Hindlimb muscle (tissue), 1 donor: ENCODE results near the gene KCTD10. TPM values are rescaled to one million over a fixed set of nuclear protein-coding genes. Genes with fewer than 3 reads are reported as not detected.
"Not testable (repeated sequence)": the region's sequence is repeated elsewhere in the genome, so short reads cannot be mapped to it uniquely, and the experiment has no call there.

Source experiments
- DNase-seq: peaks from one replicate; pipeline ENCODE4 v3.0.0-alpha.2; 2013
- polyA plus RNA-seq: library from polyadenylated mRNA; unstranded; fragments of 120-200 nt; gene quantifications from one replicate; pipeline ENCODE4 v1.2.1, GENCODE V29; 2013; ENCODE audit not compliant: insufficient read length

The KCTD10 gene
- polyA plus RNA-seq, 1 donor = 32.6 TPM

GRCh38 chr12:109447482-109447881 lies 29.6 kb downstream of the KCTD10 start:
- no peak for DNase-seq

- no peak for DNase-seq
Measured at GRCh38 chr12:109446869-109447268, 30.2 kb downstream of the KCTD10 start.

DNA sequence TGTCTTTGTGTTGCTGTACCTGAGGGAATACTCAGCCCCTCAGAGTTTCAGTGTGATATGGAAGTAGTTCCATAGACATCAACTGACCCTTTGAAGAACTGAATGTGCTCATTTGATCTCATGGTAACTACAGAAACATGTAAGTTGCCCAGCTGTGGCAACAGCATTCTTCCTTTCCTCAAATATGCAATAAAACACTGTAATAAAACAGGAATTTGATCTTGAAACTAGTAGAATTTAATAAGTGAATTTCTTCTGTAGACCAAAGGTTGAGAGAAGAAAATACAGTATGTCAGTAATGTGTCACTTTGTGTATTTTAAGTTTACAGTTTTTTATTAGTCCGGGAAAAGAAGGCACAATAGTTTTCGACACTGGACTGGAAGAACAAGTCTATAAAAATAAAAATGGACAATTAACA lies 31.9 kb downstream of the KCTD10 start:
- no peak for DNase-seq

DNA sequence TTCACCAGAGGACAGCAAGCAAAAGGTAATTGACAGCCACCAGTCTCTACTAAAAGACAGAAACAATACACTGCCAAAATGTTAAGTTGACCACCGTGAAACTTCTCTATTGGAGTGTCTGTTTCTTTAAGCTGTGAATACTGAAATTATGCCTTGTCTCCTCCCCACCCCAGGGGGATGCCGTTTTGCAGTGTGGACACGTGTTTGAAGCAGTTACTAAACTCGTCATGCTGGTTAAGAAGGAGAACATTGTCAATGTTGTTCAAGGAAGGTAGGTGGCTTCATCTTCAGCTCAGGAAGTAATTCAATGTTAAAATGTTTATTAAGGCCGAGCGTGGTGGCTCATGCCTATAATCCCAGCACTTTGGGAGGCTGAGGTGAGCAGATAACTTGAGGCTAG lies 32.8 kb downstream of the KCTD10 start:
- DNase-seq = no peak

DNA sequence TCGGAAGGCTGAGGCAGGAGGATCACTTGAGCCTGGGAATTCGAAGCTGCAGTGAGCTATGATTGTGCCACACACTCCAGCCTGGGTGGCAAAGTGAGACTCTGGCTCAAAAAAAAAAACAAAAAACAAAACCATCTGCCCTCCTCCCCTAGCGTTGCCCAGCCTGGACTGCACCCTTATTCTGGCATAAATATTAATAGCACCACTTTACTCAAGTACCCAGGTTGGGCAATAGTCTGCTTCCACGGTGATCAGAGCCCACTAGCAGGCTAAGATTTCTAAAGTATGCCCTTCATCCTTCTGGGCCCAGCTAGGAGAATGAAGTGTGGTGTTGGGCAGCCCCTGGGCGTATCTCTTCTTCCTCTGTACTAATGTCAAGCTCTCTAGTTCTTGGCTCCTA lies 33.3 kb downstream of the KCTD10 start:
- DNase-seq = no peak

DNA sequence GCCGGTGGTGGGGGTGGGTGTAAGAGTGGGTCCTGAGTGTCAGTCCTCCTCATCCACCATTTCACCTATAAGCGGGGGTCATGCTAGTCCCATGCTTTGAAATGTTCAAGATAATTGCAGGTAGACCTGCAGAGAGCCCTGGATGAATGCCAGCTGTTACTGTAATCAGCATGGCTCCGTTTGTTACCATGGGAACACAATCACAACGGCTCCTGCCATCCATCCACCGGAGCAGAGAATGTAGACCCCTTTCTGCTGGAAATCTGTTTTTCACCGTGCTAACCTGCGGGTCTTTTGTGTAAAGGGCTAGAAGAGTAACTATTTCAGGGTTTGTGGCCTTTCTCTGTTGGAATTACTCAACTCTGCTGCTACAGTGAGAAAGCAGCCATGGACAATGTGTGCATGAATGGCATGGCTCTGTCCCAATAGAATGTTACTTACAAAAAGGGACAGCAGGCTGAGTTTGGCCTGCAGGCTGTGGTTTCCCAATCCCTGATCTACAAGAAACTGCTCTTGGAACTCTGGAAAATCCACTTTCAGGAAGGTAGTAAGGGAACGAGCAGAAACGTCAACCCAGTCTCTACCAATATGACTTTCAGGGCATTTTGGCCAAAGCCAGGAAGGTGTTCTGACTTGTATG lies 36.1 kb downstream of the KCTD10 start:
- no peak for DNase-seq

DNA sequence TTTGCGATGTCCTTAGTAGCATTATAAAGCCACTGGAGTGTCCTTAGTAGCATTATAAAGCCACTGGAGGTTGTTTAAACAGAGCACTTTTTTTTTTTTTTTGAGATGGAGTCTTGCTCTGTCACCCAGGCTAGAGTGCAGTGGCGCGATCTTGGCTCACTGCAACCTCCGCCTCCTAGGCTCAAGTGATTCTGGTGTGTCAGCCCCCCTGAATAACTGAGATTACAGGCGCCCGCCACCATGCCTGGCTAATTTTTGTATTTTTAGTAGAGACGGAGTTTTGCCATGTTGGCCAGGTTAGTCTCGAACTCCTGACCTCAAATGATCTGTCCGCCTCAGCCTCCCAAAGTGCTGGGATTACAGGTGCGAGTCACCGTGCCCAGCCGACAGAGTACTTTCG lies 37.1 kb downstream of the KCTD10 start:
- DNase-seq = not testable (repeated sequence)

DNA sequence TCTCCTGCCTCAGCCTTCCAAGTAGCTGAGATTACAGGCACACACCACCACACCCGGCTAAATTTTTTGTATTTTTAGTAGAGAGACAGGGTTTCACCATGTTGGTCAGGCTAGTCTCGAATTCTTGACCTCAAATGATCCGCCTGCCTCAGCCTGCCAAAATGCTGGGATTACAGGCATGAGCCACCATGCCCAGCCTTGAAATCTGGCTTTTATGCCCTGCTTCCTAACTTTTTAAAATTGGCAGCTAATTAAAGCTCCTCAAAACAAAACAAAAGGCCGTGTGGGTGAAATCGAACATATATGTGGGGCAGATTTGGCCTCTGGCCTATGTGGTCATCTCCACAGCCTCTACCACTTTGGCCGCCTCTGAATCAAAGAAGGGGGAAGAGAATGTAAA lies 37.9 kb downstream of the KCTD10 start:
- DNase-seq = no peak

DNA sequence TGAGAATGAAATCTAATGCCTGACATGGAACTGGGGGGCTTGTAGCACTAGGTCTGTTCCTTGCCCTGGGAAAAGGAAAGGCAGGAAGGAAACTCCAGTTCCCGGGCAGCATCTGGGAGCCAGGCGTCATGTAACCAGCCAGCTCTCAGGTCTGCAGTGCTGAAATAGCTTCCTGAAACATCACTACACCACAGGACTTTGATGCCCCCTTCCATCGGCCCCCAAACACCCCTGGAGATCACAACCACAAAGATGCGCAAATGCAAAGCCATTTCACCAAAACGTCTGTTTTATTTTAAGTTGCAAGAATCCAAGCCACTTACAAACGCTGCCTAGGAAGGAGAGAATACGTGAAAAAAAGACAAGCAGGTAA lies 40.9 kb downstream of the KCTD10 start:
- no peak for DNase-seq

- DNase-seq = no peak
Measured at GRCh38 chr12:109435428-109436187, 41.5 kb downstream of the KCTD10 start.

GRCh38 chr12:109434582-109434981 lies 42.5 kb downstream of the KCTD10 start:
- DNase-seq = no peak

- DNase-seq = no peak
Measured at GRCh38 chr12:109433618-109434017, 43.5 kb downstream of the KCTD10 start.

GRCh38 chr12:109432842-109433304 lies 44.2 kb downstream of the KCTD10 start:
- peak; percentile 62 for DNase-seq

- no peak for DNase-seq
Measured at GRCh38 chr12:109432431-109432830, 44.7 kb downstream of the KCTD10 start.

DNA sequence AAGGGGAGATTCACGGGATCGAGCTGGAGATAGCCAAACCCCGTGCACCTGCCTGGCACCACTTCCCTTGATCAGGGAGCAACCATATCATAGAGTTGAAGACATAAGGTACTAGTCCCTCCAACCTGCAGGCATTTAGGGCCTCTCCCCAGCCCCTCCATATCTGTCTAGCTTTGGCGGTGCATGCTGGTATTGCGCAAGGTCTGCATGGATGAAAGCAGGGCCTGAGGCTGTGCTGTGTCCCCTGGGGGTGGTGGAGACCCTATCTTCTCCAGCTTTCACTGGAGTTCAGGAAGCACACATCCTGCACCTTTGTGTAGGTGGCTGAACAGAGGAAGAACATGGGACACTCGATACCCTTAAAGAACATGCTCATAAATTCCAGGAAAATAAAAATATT lies 46.9 kb downstream of the KCTD10 start:
- DNase-seq = no peak

- DNase-seq = not testable (repeated sequence)
Measured at GRCh38 chr12:109428804-109429203, 48.3 kb downstream of the KCTD10 start.

DNA sequence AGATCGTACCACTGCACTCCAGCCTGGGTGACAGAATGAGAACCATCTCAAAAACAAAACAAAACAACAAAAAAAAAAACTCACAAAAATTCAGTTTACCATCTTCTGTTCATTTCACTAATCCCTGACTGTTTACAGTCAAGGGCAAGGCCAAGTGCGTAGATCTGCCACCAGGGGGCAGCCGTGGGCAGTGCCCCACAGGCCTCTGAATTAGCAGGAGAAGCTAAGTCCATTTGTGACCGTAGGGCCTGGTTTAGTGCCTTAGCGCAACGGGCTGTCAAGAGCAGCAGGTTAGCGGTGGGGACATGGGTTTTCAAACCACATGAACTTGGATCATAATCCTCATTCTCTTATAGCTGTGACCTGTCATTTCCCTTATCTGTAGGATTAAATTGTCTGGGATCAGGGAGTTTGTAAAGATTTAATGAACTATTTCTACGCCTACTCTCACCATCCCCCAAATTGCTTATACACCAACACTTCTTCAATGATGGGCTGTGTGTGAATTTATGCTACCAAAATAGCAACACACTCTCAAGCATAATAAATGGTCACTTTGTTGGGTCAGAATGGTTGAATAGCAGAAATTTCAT lies 49.0 kb downstream of the KCTD10 start:
- DNase-seq = peak; percentile 73

GRCh38 chr12:109423392-109423791 lies 53.7 kb downstream of the KCTD10 start:
- no peak for DNase-seq

- no peak for DNase-seq
Measured at GRCh38 chr12:109422251-109422650, 54.8 kb downstream of the KCTD10 start.

- DNase-seq = no peak
Measured at GRCh38 chr12:109421355-109422087, 55.6 kb downstream of the KCTD10 start.

- no peak for DNase-seq
Measured at GRCh38 chr12:109418848-109419480, 58.1 kb downstream of the KCTD10 start.

DNA sequence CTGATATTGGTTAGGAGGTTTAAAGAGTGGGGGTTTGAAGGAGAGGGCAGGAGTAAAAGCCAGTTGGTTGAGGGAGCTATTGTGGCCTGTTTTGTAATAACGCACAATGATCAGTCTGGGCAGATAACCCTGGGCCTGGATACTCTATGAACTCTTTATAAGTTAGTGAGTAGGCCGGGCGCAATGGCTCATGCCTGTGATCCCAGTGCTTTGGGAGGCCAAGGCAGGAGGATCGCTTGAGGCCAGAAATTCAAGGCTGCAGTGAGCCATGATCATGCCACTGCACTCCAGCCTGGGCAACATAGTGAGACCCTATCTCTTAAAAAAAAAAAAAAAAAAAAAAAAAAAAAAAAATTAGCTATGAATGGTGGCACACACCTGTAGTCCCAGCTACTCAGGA lies 71.0 kb downstream of the KCTD10 start:
- not testable (repeated sequence) for DNase-seq

- DNase-seq = not testable (repeated sequence)
Measured at GRCh38 chr12:109404841-109405240, 72.3 kb downstream of the KCTD10 start.
